Peyer's patch (tissue), 4 donors: Measurements from ENCODE around the gene SNRK.

Experiments used
- POLR2A ChIP-seq, 2 donors: fragments of 450-650 bp; IDR thresholded peaks; one replicate each; pipeline ENCODE4 v1.5.1; 2017; ENCODE audit warnings: antibody characterized with exemption in 2 of 2, mild to moderate bottlenecking in 2 of 2, moderate library complexity in 2 of 2
- TF ChIP-seq, protein P1 (sequence below), 6 experiments: fragments of 450-650 bp in 4 of 6; fragments of 200-600 bp in 2 of 6; sonication (generic) in 1 of 6; IDR thresholded peaks; one replicate each; pipeline ENCODE4 v1.5.1; 2017 to 2019; ENCODE audit warnings: antibody characterized with exemption in 6 of 6, mild to moderate bottlenecking in 3 of 6, moderate library complexity in 1 of 6

DNA sequence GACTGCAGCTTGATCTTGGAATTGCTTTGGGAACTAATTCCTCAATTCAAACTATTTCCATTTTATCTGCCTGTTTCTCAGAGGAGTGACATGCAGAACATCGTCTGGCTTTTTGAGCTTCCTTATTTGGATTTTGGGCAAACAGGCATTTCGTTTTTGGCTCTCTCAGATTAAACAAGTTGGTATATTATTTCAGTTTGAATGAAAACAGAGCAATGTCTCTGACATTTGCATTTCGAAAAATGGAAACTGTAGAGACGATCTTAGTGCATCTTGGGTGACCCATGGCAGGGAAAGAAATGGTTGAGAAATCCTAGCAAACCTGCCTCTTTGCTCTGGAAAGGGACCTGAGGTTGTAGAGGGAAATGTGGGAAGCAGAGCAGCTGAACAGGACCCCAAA is 33.0 kb upstream of the SNRK start:
- no peak for TF ChIP-seq POLR2A (IDR thresholded peaks at IDR 0.05)
- TF ChIP-seq, protein P1, sequence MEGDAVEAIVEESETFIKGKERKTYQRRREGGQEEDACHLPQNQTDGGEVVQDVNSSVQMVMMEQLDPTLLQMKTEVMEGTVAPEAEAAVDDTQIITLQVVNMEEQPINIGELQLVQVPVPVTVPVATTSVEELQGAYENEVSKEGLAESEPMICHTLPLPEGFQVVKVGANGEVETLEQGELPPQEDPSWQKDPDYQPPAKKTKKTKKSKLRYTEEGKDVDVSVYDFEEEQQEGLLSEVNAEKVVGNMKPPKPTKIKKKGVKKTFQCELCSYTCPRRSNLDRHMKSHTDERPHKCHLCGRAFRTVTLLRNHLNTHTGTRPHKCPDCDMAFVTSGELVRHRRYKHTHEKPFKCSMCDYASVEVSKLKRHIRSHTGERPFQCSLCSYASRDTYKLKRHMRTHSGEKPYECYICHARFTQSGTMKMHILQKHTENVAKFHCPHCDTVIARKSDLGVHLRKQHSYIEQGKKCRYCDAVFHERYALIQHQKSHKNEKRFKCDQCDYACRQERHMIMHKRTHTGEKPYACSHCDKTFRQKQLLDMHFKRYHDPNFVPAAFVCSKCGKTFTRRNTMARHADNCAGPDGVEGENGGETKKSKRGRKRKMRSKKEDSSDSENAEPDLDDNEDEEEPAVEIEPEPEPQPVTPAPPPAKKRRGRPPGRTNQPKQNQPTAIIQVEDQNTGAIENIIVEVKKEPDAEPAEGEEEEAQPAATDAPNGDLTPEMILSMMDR (IDR thresholded peaks at IDR 0.05), result no peak
